ENCODE data around the gene DKK3.

Gene DKK3

DNA sequence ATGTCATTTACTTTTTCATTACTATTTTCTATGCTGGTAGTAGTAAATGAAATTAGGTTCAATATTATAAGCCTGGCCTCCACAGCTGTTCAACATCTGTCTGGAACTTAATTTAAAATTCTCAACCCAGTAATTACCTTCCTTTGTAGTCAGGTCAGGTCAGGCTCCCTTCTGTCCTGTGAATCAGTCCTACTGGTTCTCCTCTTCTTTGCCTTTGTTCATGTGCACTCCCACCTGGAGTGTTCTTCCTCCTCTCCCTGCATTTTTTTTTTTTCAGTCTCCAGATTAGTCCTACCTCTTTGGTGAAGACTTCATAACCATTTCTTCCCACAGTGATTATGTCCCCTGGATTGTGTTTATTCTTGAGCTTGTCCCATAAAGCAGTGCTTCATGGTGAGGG lies 67.9 kb downstream of the DKK3 start:
- DNase-seq (ENCODE audit: low spot score): no peak

DNA sequence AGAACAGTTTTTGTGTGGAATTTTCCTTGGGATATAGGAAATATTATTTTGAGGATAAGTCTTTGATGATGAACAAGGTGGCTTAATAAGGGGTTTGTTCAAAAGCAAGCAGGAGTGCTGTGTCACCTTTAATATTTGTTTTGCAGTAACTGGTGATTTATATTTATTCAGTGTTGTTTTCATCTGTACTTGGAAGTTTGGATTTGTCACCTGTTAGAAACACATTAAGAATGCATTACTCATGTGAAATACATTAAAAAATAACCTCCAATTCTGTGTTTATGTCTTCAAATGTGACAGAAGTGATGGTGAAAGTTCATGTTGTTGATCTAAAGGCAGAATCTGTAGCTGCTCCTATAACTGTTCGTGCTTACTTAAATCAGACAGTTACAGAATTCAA lies 70.5 kb downstream of the DKK3 start:
- DNase-seq (ENCODE audit: low spot score): no peak

DNA sequence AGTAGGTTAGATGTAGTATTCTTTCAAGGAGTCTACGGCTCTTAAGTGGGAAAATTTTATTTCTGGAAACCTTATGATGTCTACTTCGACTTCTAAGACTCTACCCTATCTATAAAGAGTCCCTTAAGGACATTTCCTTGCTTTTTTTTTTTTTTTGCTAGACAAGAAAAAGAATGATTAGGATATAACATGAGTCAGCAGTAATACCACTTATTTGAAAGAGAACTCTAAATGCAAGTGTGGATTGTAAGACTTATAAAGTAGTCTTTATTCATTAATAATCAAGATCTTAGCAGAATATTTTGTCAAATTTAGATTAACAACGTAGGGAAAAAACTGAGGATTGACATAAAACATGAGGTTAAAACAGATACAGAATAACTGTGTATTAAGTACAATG lies 71.0 kb downstream of the DKK3 start:
- no peak for DNase-seq (ENCODE audit: low spot score)

DNA sequence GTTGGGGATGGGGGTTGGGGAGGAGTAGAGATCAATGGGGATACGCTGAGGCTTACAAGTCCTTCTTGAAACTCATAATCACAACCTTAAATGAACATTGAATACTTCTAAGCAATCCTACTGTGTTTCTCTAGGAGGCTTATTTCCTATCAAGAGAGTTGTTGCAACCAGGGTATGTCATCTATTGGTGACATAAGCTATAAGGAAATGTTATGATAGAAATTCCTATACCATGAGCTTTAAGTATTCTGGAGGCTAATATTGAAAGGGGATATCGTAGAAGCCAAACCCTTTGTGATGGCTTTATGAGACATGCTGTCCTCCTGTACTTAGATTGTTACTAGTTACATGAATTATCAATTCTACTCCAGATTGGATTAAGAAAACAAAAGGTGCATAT lies 72.9 kb downstream of the DKK3 start:
- DNase-seq (ENCODE audit: low spot score): no peak

DNA sequence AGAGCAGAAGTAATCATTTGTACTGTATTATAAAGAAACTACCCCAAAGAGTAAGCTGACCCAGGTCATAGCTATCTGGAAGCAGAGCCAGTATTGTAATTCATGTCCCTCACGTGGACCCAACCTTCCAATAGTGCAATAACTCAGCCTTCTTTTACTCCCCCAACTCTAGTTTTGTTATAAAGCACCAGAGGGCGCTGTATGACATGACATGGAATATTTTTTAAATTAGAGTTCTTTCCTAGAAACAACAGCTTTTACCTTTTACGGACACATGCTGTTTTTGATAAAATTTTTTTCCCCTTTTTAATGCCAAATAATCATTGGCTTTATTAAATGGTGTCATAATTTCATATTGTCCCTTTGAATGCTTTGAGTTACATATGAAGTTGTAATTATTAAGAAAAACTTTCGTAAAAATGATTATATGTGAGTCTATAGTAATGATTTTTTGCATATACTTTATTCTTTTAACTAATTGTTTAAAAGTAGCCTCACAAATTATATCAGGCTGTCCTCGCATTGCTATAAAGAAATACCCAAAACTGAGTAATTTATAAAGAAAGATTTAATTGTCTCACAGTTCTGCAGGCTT lies 76.9 kb downstream of the DKK3 start:
- DNase-seq (ENCODE audit: low spot score): peak; percentile 53

DNA sequence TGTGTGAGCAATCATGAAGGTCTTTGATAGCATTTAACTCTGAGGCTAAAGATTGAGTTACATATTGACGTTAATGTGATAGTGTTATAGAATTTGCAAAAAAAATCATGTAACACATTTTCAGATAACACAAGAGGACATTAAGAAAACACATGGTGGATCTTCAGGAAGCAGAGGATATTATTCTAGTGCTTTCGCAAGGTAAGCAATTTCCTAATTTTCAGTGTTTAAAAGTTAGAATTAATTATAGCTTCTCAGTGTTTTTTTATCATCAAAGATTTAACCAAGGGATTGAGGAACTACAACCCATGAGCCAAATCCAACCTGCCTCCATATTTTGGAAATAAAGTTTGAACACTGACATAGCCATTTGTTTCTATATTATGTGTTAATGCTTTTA lies 78.5 kb downstream of the DKK3 start:
- DNase-seq (ENCODE audit: low spot score): no peak

DNA sequence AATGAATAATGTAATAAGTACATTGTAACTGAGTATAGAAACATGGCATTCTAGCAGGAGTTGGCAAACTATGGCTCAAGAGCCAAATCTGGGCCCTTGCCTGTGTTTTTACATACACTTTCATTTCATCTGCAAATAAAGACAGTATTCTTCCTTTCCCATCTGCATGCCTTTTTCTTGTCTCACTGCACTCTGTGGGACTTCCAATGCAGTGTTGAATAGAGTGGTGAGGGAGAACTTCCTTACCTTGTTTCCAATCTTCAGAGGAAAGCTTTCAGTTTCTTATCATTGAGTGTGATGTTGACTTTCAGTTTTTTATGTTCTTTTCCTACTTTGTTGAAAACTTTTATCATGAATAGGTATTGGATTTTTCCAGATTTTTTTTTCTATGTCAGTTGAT lies 84.6 kb downstream of the DKK3 start:
- no peak for DNase-seq (ENCODE audit: low spot score)

- DNase-seq (ENCODE audit: low spot score): peak; percentile 4
These were observed 91.4 kb downstream of the DKK3 start for GRCh38 chr11:11916981-11917399.

DNA sequence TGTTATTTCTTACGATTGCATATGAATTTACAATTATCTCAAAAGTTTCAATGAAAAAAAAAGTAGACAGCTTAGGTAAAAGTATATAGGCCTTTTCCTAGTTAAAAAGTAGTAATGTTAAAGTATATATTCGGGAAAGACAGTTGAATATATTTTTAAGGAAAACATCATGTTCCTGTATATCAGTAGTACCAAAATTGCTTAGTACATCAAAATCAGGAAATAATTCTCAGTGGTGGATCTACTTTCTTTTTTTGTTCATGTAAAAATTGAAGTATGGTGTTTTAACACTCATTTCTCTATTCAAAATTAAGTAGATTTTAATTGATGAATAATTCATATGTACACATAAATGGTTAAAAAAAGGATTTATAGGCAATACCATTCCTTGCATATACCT lies 92.8 kb downstream of the DKK3 start:
- DNase-seq (ENCODE audit: low spot score): no peak

GRCh38 chr11:11913395-11913794 lies 95.0 kb downstream of the DKK3 start:
- no peak for DNase-seq (ENCODE audit: low spot score)

Data from GM03348 (cell line).